Mucosa of stomach (tissue), 1 donor: ENCODE results near the gene FIBP.

ENCODE experiments used
- H3K27me3 ChIP-seq: one replicate; pipeline ENCODE4 v1.7.0; 2013; ENCODE audit warnings: mild to moderate bottlenecking, low read length; ENCODE audit not compliant: control insufficient read depth, insufficient read depth
- H3K36me3 ChIP-seq: one replicate; pipeline ENCODE4 v1.7.0; 2013; ENCODE audit warnings: low read length; ENCODE audit not compliant: control insufficient read depth, insufficient read depth
- H3K4me1 ChIP-seq: one replicate; pipeline ENCODE4 v1.7.0; 2013; ENCODE audit warnings: mild to moderate bottlenecking, low read length; ENCODE audit not compliant: control insufficient read depth, insufficient read depth
- H3K4me3 ChIP-seq: one replicate; pipeline ENCODE4 v1.7.0; 2013; ENCODE audit warnings: low read length
- H3K9ac ChIP-seq: one replicate; pipeline ENCODE4 v1.7.0; 2013; ENCODE audit warnings: mild to moderate bottlenecking, low read length, moderate library complexity
- H3K9me3 ChIP-seq: one replicate; pipeline ENCODE4 v1.7.0; 2013; ENCODE audit warnings: mild to moderate bottlenecking, low read length, moderate library complexity; ENCODE audit not compliant: control insufficient read depth
- donor health status: Pancreatic carcinoma.

FIBP gene

GRCh38 chr11:65888163-65888814 is at the start of gene FIBP:
TSS of gene FIBP (minus strand) at chr11:65888471. CDS start at chr11:65888418, 53 bp downstream.
- Histone ChIP-seq H3K9ac (peak within 1 kb of the TSS; percentile 72), H3K4me1 (peaks cover 75% of the 10 kb centered on the region), H3K27me3 (no peaks in the 10 kb centered on the region), H3K4me3 (peak within 1 kb of the TSS; percentile 90), H3K36me3 (peaks cover 13% of the 10 kb centered on the region), H3K9me3 (no peaks in the 10 kb centered on the region)

- Histone ChIP-seq H3K4me3 (no peak overlapping the region), H3K36me3 (no peaks in the 10 kb centered on the region), H3K4me1 (no peaks in the 10 kb centered on the region), H3K9me3 (no peaks in the 10 kb centered on the region), H3K9ac (no peak overlapping the region), H3K27me3 (peaks cover under 1% of the 10 kb centered on the region)
These were observed 49.5 kb upstream of the FIBP start for GRCh38 chr11:65937766-65938165.

DNA sequence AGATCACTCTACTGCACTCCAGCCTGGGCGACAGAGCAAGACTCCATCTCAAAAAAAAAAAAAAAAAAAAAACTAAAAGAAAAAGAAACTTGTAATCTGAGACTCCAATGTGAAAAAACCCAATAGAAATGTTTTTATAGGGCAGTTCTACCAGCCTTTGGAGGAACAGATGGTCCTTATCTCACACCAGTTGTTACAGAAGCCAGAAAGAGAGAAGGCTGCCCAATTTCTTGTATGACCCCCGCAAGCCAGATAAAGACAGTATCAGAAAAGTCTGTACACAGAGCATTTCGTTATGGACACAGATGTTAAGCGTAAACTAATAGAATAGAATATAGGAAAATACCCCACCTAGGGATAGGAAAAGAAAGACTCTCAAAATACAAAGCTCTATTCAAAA is 45.7 kb upstream of the FIBP start:
- Histone ChIP-seq H3K4me3 (no peak overlapping the region), H3K9me3 (no peaks in the 10 kb centered on the region), H3K9ac (no peak overlapping the region), H3K36me3 (no peaks in the 10 kb centered on the region), H3K27me3 (peaks cover 4% of the 10 kb centered on the region), H3K4me1 (no peaks in the 10 kb centered on the region)

DNA sequence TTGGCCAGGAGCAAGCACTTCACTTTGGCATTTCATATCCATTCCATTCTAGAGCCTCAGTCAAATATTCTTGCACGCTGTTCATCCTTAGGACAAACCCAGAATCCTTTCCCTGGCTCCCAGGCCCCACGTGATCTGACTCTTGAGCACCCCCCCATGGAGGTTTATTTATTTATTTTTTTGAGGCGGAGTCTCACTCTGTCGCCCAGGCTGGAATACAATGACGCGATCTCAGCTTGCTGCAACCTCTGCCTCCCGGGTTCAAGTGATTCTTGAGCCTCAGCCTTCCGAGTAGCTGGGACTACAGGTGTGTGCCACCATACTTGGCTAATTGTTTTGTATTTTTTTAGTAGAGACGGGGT is 44.3 kb upstream of the FIBP start:
- Histone ChIP-seq H3K9ac (no peak overlapping the region), H3K36me3 (no peaks in the 10 kb centered on the region), H3K4me3 (no peak overlapping the region), H3K9me3 (no peaks in the 10 kb centered on the region), H3K27me3 (peaks cover 4% of the 10 kb centered on the region), H3K4me1 (no peaks in the 10 kb centered on the region)

GRCh38 chr11:65931773-65932557 is 43.7 kb upstream of the FIBP start:
- peaks cover 4% of the 10 kb centered on the region for H3K27me3 ChIP-seq
- no peaks in the 10 kb centered on the region for H3K36me3 ChIP-seq
- H3K4me1 ChIP-seq: no peaks in the 10 kb centered on the region
- no peak overlapping the region for H3K9ac ChIP-seq
- H3K9me3 ChIP-seq: no peaks in the 10 kb centered on the region
- no peak overlapping the region for H3K4me3 ChIP-seq

DNA sequence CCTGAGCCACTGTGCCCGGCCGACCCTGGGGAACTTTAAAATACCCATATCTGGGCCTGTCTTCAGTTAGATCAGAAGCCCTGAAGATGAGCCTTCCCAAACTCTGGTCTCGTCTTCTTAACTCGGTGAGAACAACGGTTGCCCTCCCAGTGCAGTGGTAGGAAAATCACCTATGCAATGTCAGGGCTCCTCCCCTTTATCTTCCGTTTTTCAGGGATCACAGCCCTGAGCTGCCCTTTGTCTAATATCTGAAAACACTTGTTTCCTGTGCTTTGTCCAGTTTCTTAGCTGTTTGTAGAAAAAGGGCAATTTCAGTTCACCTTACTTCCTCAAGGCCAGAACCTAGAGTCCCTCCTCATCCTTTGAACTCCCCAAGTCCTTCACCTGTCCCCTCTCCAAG is 40.4 kb upstream of the FIBP start:
- H3K27me3 ChIP-seq: peaks cover 4% of the 10 kb centered on the region
- no peaks in the 10 kb centered on the region for H3K36me3 ChIP-seq
- no peak overlapping the region for H3K4me3 ChIP-seq
- no peak overlapping the region for H3K9ac ChIP-seq
- no peaks in the 10 kb centered on the region for H3K9me3 ChIP-seq
- H3K4me1 ChIP-seq: no peaks in the 10 kb centered on the region

DNA sequence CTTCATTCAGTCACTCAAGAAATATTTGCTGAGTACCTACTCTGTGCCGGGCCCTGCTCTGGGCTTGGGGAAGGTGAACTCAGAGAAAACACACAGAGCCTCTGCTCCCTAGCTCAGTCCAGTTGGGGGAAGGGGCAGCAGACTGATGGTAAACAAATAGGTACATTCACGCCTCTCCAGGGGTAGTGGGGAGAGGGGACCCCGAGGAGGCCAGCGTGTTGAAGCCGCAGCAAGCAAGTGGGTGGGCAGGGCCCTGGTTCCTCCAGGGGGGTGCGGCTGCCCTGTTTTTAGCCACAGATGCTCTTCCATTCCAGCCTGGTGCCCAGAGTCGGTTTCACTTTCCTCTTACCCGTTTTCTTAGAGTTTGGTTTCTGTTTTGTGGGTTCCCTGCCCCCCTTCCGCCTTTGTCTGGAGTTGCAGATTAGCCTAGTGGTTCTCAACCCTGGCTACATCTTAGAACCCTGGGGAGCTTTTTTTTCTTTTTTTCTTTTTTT is 39.7 kb upstream of the FIBP start:
- Histone ChIP-seq H3K36me3 (no peaks in the 10 kb centered on the region), H3K9me3 (no peaks in the 10 kb centered on the region), H3K4me1 (no peaks in the 10 kb centered on the region), H3K9ac (peak overlapping the region; percentile 10), H3K4me3 (no peak overlapping the region), H3K27me3 (peaks cover 4% of the 10 kb centered on the region)

GRCh38 chr11:65925397-65925796 is 37.1 kb upstream of the FIBP start:
- Histone ChIP-seq H3K4me3 (no peak overlapping the region), H3K27me3 (no peaks in the 10 kb centered on the region), H3K36me3 (peaks cover 4% of the 10 kb centered on the region), H3K4me1 (peaks cover 7% of the 10 kb centered on the region), H3K9me3 (no peaks in the 10 kb centered on the region), H3K9ac (no peak overlapping the region)

DNA sequence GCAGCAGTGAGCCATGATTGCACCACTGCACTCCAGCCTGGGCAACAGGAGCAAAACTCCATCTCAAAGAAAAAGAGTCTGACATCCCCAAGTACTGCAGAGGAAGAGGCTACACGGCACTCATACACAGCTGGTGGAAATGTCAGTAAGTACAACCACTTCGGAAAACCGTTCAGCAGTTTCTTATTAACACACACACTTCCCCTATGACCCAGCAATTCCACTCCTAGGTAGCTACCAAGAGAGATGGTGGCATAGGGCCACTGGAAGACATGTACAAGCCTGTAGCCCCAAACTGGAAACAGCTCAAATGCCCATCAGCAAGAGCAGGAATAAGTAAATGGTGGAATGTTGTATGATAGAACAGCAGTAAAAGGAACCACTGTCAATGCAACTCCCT is 34.3 kb upstream of the FIBP start:
- H3K9ac ChIP-seq: no peak overlapping the region
- H3K27me3 ChIP-seq: no peaks in the 10 kb centered on the region
- peaks cover 4% of the 10 kb centered on the region for H3K36me3 ChIP-seq
- peaks cover 19% of the 10 kb centered on the region for H3K4me1 ChIP-seq
- H3K4me3 ChIP-seq: no peak overlapping the region
- no peaks in the 10 kb centered on the region for H3K9me3 ChIP-seq

DNA sequence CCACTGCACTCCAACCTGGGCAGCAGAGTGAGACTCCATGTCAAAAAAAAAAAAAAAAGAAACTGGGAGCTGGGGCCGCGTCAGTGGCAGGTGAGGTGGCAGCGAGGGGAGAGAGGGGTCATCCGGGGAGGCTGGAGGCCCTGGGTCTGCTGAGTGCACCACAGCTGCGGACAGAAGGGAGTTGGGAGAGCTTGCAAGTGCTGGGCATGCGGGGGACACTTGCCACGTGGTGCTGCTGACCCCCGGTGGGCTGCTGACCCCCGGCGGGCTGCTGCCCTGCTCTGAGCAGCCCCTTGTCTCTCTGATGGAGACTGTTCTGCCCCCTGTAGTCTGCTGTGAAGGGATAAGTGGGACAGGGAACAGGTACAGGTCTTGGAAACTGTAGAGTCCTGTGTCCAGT is 33.6 kb upstream of the FIBP start:
- H3K4me1 ChIP-seq: peaks cover 26% of the 10 kb centered on the region
- no peak overlapping the region for H3K4me3 ChIP-seq
- H3K9ac ChIP-seq: no peak overlapping the region
- no peaks in the 10 kb centered on the region for H3K27me3 ChIP-seq
- H3K36me3 ChIP-seq: peaks cover 4% of the 10 kb centered on the region
- H3K9me3 ChIP-seq: no peaks in the 10 kb centered on the region

DNA sequence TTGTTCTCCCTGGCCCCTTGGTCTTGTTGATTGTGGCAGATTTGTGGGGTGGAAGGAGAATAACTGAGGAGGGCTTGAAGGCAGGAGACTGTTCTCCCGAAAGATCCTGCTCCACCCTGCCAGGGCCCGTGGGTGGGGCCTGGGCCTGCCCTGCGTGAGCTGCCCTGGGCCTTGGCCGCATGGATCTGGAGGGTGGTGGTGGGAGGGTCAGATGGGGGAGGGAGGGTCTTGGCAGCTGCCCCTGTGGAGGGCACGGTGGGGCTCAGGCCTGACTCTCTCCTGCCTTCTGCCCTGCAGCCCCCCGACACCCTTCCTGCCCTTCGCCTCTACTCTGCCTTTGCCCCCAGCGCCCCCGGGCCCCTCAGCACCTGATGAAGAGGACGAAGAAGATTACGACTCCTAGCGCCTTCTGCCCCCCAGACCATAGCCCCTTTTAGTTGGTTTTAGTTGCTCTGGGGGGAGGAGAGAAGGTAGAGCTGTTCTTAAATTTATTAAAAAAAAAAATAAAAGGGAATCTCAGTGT is 32.8 kb upstream of the FIBP start:
- Histone ChIP-seq H3K4me3 (no peak overlapping the region), H3K9me3 (no peaks in the 10 kb centered on the region), H3K36me3 (peaks cover 4% of the 10 kb centered on the region), H3K27me3 (no peaks in the 10 kb centered on the region), H3K9ac (no peak overlapping the region), H3K4me1 (peaks cover 33% of the 10 kb centered on the region)

DNA sequence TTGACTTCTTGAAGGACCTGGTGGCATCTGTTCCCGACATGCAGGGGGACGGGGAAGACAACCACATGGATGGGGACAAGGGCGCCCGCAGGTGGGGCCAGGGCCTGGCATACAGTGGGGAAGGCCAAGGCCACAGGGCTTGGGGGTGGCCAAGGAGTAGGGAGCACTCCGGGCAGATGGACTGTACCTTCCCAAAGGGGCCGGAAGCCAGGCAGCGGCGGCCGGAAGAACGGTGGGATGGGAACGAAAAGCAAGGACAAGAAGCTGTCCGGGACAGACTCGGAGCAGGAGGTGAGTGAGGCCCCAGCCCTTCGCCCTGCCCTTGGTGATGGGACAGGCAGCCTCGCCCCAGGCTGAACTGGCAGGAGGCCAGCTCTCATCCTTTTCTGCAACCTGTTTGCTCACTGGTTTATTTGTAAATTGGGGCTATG is 32.1 kb upstream of the FIBP start:
- Histone ChIP-seq H3K9ac (peak overlapping the region; percentile 60), H3K36me3 (peaks cover 4% of the 10 kb centered on the region), H3K9me3 (no peaks in the 10 kb centered on the region), H3K4me3 (peak overlapping the region; percentile 31), H3K4me1 (peaks cover 36% of the 10 kb centered on the region), H3K27me3 (no peaks in the 10 kb centered on the region)
